ENCODE data around the gene RHBDF1. TPM values are rescaled to one million over a fixed set of nuclear protein-coding genes. Genes with fewer than 3 reads are reported as not detected.
A peak's percentile ranks its signal among the peaks of the same experiment; 100 is the strongest.

Gene RHBDF1
- total RNA-seq (10 to 100 TPM; 28.5 to 31.4 TPM), polyA plus RNA-seq (10 to 100 TPM; 26.6 to 51.2 TPM)
- long read RNA-seq, donor 1, partial matches to known transcripts, result 0 of 3 reads
- long read RNA-seq, donor 1, other reads (novel, unspliced or antisense), result 0 of 3 reads
- long read RNA-seq, donor 2, result 0 reads
- long read RNA-seq, donor 3, result 0 reads
- long read RNA-seq, donor 4, partial matches to known transcripts, result 7 of 7 reads
- long read RNA-seq, donor 4, other reads (novel, unspliced or antisense), result 0 of 7 reads
- long read RNA-seq, donor 5, partial matches to known transcripts, result 0 of 4 reads
- long read RNA-seq, donor 5, other reads (novel, unspliced or antisense), result 0 of 4 reads

- peak within 1 kb of the TSS; percentile 69 for H3K4me3 ChIP-seq
- peak within 1 kb of the TSS; percentile 65 to 95 for H3K27ac ChIP-seq (ENCODE audit: low read depth in 1 of 2, low read length in 1 of 2)
- H3K4me1 ChIP-seq (ENCODE audit: control insufficient read depth in 5 of 5, insufficient read depth in 5 of 5, low read length in 5 of 5), result peaks cover 9 to 51% (median 45%) of the 10 kb centered on the region in 5 donors
- 20 to 33% methylated on average over 35 to 62 of the region's 62 CpGs for WGBS, 2 donors
- no peaks in the 10 kb centered on the region for H3K27me3 ChIP-seq (ENCODE audit: control insufficient read depth in 3 of 3, insufficient read depth in 3 of 3, low read length in 2 of 3)
- no peak for TF ChIP-seq CTCF (IDR thresholded peaks at IDR 0.05; ENCODE audit: control extremely low read depth, extremely low read depth)
- no peaks in the 10 kb centered on the region for H3K36me3 ChIP-seq (ENCODE audit: control insufficient read depth in 4 of 4, insufficient read depth in 4 of 4, low read length in 4 of 4)
- peak; percentile 34 for ATAC-seq (ENCODE audit: insufficient read depth, low FRiP score)
- H3K9ac ChIP-seq (ENCODE audit: insufficient read depth in 1 of 2, low read length in 2 of 2), result peak within 1 kb of the TSS; percentile 25 to 67
- DNase-seq, result peak; percentile 70 to 82 (median 76)
- no peaks in the 10 kb centered on the region for H3K9me3 ChIP-seq (ENCODE audit: control insufficient read depth in 4 of 4, insufficient read depth in 3 of 4, low read length in 3 of 4)
Observed at GRCh38 chr16:72561-73548, at the start of gene RHBDF1. Gene RHBDF1, minus strand, starts transcription at chr16:72631. Its CDS starts 7,616 bp downstream, at chr16:65015.

GRCh38 chr16:120756-121155 is 48.3 kb upstream of the RHBDF1 start:
- Histone ChIP-seq H3K27me3 (ENCODE audit: control insufficient read depth in 3 of 3, insufficient read depth in 3 of 3, low read length in 2 of 3) (no peaks in the 10 kb centered on the region), H3K27ac (ENCODE audit: low read depth in 1 of 2, low read length in 1 of 2) (no peak overlapping the region), H3K9me3 (ENCODE audit: control insufficient read depth in 4 of 4, insufficient read depth in 3 of 4, low read length in 3 of 4) (no peaks in the 10 kb centered on the region), H3K4me1 (ENCODE audit: control insufficient read depth in 5 of 5, insufficient read depth in 5 of 5, low read length in 5 of 5) (peaks cover 0 to 3% (median 0%) of the 10 kb centered on the region in 5 donors), H3K4me3 (no peak overlapping the region), H3K36me3 (ENCODE audit: control insufficient read depth in 4 of 4, insufficient read depth in 4 of 4, low read length in 4 of 4) (peaks cover 0 to 13% (median 5%) of the 10 kb centered on the region in 4 donors), H3K9ac (ENCODE audit: insufficient read depth in 1 of 2, low read length in 2 of 2) (no peak overlapping the region)
- ATAC-seq (ENCODE audit: insufficient read depth, low FRiP score) (no peak), DNase-seq (no peak)
- 86 to 93% methylated on average over 2 of the region's 2 CpGs for WGBS, 2 donors
- no peak for TF ChIP-seq CTCF (IDR thresholded peaks at IDR 0.05; ENCODE audit: control extremely low read depth, extremely low read depth)

- peaks cover 0 to 3% (median 0%) of the 10 kb centered on the region in 5 donors for H3K4me1 ChIP-seq (ENCODE audit: control insufficient read depth in 5 of 5, insufficient read depth in 5 of 5, low read length in 5 of 5)
- no peaks in the 10 kb centered on the region for H3K9me3 ChIP-seq (ENCODE audit: control insufficient read depth in 4 of 4, insufficient read depth in 3 of 4, low read length in 3 of 4)
- ATAC-seq (ENCODE audit: insufficient read depth, low FRiP score), result no peak
- DNase-seq, result no peak
- 77 to 91% methylated on average over 3 of the region's 3 CpGs for WGBS, 2 donors
- no peaks in the 10 kb centered on the region for H3K27me3 ChIP-seq (ENCODE audit: control insufficient read depth in 3 of 3, insufficient read depth in 3 of 3, low read length in 2 of 3)
- TF ChIP-seq CTCF (IDR thresholded peaks at IDR 0.05; ENCODE audit: control extremely low read depth, extremely low read depth), result no peak
- H3K36me3 ChIP-seq (ENCODE audit: control insufficient read depth in 4 of 4, insufficient read depth in 4 of 4, low read length in 4 of 4), result peaks cover 0 to 13% (median 5%) of the 10 kb centered on the region in 4 donors
- no peak overlapping the region for H3K4me3 ChIP-seq
- H3K27ac ChIP-seq (ENCODE audit: low read depth in 1 of 2, low read length in 1 of 2), result no peak overlapping the region
- H3K9ac ChIP-seq (ENCODE audit: insufficient read depth in 1 of 2, low read length in 2 of 2), result no peak overlapping the region
Observed at GRCh38 chr16:119835-120491, 47.5 kb upstream of the RHBDF1 start.

Data from lung (tissue), 16 donors.